Mesangial cell (primary cell): Measurements from ENCODE around the gene PHC2. TPM values are rescaled to one million over a fixed set of nuclear protein-coding genes. Genes with fewer than 3 reads are reported as not detected.

Experiments used
- total RNA-seq: library from RNA; depleted of rRNA; stranded (reverse); fragments of >200 nt; gene quantifications from 2 replicates; pipeline ENCODE4 v1.2.3, GENCODE V29; 2015

The PHC2 gene, protein sequence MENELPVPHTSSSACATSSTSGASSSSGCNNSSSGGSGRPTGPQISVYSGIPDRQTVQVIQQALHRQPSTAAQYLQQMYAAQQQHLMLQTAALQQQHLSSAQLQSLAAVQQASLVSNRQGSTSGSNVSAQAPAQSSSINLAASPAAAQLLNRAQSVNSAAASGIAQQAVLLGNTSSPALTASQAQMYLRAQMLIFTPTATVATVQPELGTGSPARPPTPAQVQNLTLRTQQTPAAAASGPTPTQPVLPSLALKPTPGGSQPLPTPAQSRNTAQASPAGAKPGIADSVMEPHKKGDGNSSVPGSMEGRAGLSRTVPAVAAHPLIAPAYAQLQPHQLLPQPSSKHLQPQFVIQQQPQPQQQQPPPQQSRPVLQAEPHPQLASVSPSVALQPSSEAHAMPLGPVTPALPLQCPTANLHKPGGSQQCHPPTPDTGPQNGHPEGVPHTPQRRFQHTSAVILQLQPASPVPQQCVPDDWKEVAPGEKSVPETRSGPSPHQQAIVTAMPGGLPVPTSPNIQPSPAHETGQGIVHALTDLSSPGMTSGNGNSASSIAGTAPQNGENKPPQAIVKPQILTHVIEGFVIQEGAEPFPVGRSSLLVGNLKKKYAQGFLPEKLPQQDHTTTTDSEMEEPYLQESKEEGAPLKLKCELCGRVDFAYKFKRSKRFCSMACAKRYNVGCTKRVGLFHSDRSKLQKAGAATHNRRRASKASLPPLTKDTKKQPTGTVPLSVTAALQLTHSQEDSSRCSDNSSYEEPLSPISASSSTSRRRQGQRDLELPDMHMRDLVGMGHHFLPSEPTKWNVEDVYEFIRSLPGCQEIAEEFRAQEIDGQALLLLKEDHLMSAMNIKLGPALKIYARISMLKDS
- 217 and 254 TPM in 2 replicates for total RNA-seq

GRCh38 chr1:33430692-33431593, at the start of gene PHC2:
TSS of gene PHC2 (minus strand) at chr1:33431095. CDS start at chr1:33375539, 55,556 bp downstream.

GRCh38 chr1:33472269-33472980, 41.5 kb upstream of the PHC2 start, which contains the start of gene ZSCAN20:
TSS of gene ZSCAN20 (plus strand) at chr1:33472645. CDS start at chr1:33479289, 6,644 bp downstream.

GRCh38 chr1:33320619-33321165, 110.2 kb downstream of the PHC2 start, which contains the start of gene A3GALT2:
TSS of gene A3GALT2 (minus strand) at chr1:33321098. CDS start at chr1:33321098, 0 bp downstream.

Other genes starting within 250 kb of the PHC2 start
- 7.3 and 21.9 TPM in 2 replicates for gene TRIM62, start 249.1 kb downstream of the PHC2 start, total RNA-seq
- gene ZNF362, start 174.6 kb downstream of the PHC2 start, total RNA-seq: 27.2 and 41.5 TPM in 2 replicates
- gene A3GALT2, start 110.0 kb downstream of the PHC2 start, total RNA-seq: not detected in 2 replicates
- gene ZSCAN20, start 41.5 kb upstream of the PHC2 start, total RNA-seq: 2.4 and 3.9 TPM in 2 replicates